Suppressor macrophage treated with lipopolysaccharide for 4 hours (primary cell): ENCODE results near the gene LCE4A.

Experiments used
- DNase-seq: peaks from one replicate; pipeline ENCODE4 v3.0.0-alpha.2; 2020

Gene LCE4A

GRCh38 chr1:152747831-152748230 is 39.9 kb downstream of the LCE4A start:
- no peak for DNase-seq

GRCh38 chr1:152752225-152752624 is 44.3 kb downstream of the LCE4A start:
- DNase-seq = peak; percentile 28

DNA sequence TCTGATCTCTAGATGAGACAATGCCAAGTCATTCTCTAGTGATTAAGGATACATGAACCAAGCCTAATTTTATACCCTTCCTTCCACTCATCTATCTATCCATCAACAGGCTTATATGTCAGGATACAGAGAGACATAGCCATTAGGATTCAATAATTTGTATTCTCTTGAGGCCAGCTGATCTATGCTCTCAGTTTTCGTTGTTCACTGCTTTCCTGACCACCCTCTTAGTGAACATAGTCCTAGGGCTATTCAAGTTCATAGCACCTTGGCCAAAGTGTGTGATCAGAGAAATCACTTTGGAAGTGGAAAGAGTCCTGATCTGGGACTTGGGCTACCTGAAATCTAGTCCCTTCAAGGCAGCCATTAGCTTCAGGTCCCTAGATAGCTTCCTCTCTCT is 45.6 kb downstream of the LCE4A start:
- DNase-seq = no peak

DNA sequence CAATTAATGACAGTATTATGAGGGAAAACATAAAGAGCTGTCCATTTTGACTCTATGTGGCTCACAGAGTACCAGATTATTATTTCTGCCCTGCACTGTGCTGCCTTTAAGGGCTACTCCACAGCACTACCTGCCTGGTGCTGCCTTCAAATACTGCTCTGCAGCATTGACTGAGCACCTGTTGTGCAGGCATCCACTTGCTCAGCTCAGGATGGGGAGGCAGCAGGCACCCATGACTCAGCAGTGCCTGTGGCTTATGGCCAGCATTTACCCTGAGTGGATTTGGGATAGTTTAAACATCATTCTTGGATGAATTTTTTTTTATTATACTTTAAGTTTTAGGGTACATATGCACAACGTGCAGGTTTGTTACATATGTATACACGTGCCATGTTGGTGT is 48.9 kb downstream of the LCE4A start:
- DNase-seq = no peak

DNA sequence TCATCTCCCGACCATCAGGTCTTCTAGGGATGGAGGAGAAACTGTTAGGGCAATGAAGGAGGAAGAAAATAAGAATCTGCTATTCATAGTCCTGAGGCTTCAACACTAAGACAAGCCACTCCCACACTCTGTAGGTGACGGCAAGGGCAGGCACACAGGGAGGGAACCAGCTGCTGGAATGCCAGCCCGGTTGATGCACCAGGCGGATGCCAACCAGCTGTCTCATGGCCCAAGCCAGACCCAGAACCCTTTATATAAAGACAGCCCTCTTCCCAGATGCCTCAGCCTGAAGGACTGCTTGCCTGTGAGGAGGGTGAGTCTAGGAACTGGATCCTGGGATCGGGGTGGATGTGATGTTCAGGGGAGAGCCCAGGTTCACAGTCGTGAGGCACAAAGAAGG is 49.8 kb downstream of the LCE4A start, which contains the start of gene KPRP:
Gene KPRP (plus strand): TSS at position 279 of the 400 bp plus-strand sequence. CDS start 1,564 bp downstream, outside the sequence.
- no peak for DNase-seq

- DNase-seq = no peak
These were observed 50.7 kb downstream of the LCE4A start for GRCh38 chr1:152758636-152759035.
